HG03354 (cell line): Measurements from ENCODE around the gene DDX55.
"Not testable (repeated sequence)": the region's sequence is repeated elsewhere in the genome, so short reads cannot be mapped to it uniquely, and the experiment has no call there.

Experiments
- ATAC-seq: cut with Tn5 transposase; IDR thresholded peaks from one replicate; pipeline ENCODE4 v1.9.1; 2021; ENCODE audit warnings: mild to moderate bottlenecking; ENCODE audit not compliant: unreplicated experiment, poor library complexity, severe bottlenecking

DDX55 gene, protein sequence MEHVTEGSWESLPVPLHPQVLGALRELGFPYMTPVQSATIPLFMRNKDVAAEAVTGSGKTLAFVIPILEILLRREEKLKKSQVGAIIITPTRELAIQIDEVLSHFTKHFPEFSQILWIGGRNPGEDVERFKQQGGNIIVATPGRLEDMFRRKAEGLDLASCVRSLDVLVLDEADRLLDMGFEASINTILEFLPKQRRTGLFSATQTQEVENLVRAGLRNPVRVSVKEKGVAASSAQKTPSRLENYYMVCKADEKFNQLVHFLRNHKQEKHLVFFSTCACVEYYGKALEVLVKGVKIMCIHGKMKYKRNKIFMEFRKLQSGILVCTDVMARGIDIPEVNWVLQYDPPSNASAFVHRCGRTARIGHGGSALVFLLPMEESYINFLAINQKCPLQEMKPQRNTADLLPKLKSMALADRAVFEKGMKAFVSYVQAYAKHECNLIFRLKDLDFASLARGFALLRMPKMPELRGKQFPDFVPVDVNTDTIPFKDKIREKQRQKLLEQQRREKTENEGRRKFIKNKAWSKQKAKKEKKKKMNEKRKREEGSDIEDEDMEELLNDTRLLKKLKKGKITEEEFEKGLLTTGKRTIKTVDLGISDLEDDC

DNA sequence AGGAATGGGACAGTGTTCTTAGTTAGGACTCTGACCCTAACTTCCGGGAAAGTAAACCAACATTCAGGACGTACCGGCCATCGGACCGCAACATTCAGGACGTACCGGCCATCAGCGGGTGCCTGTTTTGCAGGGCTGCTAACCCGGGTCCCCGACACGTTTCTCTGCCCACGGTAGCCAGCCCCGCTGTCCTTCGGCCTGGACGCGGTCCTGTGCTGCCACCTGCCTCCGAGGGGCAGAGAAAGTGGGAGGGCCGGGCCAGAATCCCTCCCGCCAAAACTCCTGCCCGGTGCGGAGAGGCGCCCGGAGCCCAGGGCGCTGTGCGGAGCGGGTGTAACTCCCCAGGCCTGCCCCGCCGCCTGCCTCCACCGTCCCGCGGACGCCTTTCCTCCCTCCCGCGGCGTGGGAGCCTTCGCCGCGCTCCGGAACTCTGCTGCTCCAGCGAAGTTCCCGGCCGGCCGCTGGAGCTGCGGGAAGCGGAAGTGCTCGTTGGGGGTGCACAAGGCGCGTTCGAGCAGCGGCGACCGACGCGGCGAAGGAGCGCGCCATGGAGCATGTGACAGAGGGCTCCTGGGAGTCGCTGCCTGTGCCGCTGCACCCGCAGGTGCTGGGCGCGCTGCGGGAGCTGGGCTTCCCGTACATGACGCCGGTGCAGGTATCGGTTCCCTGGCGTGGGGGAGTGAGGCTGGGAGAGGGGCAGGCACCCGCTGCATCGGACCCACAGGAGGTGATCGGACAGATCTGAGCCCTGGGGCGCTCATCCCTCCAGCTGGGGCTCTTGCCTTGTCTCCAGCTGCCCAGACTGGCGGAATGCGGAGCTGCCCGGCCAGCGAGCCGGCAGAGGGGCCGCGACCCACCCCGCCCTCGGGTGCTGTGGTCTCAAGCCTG, at the start of gene DDX55:
Gene DDX55, plus strand, starts transcription at position 498 of the 888 bp plus-strand sequence. Its CDS starts 50 bp downstream, at position 548.
- peak; percentile 89 for ATAC-seq

DNA sequence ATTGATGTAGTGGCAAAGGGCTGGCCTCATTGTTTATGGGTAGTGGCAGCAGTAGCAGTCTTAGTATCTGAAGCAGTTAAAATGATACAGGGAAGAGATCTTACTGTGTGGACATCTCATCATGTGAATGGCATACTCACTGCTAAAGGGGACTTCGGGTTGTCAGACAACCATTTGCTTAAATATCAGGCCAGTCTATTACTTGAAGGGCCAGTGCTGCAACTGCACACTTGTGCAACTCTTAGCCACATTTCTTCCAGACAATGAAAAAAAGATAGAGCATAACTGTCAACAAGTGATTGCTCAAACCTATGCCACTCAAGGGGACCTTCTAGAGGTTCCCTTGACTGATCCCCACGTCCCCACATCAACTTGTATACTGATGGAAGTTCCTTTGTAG, 47.8 kb upstream of the DDX55 start:
- ATAC-seq = not testable (repeated sequence)

DNA sequence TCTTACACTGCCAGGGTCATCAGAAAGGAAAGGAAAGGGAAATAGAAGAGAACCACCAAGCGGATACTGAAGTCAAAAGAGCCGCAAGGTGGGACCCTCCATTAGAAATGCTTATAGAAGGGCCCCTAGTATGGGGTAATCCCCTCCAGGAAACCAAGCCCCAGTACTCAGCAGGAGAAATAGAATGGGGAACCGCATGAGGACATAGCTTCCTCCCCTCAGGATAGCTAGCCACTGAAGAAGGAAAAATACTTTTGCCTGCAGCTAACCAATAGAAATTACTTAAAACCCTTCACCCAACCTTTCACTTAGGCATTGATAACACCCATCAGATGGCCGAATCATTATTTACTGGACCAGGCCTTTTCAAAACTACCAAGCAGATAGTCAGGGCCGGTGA, 47.1 kb upstream of the DDX55 start:
- not testable (repeated sequence) for ATAC-seq

- not testable (repeated sequence) for ATAC-seq
These were observed 43.4 kb upstream of the DDX55 start for GRCh38 chr12:123558487-123558886.

GRCh38 chr12:123559468-123559867, 42.4 kb upstream of the DDX55 start:
- no peak for ATAC-seq

DNA sequence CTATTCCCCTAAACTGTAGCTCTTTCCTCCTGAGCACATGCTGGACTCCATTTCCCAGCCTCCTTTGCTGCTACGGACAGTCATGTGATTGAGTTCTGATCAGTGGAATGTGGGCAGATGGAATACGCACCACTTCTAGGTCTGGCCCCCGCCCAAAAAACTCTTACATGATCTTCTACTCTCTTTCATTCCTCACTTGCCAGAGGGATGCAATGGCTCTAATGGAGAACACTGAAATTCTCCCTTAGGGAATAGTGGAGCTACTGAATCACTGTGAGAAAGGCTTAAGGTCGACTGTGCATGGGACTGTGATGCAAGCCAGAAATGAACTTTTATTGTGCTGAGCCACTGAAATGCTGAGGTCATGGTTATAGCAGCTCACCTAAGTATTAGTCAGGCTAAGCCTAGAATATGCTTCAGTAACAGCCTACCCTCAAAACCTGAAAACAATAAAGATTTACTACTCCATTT, 30.5 kb upstream of the DDX55 start:
- ATAC-seq = no peak

- ATAC-seq = no peak
These were observed 29.5 kb upstream of the DDX55 start for GRCh38 chr12:123572391-123572790.

DNA sequence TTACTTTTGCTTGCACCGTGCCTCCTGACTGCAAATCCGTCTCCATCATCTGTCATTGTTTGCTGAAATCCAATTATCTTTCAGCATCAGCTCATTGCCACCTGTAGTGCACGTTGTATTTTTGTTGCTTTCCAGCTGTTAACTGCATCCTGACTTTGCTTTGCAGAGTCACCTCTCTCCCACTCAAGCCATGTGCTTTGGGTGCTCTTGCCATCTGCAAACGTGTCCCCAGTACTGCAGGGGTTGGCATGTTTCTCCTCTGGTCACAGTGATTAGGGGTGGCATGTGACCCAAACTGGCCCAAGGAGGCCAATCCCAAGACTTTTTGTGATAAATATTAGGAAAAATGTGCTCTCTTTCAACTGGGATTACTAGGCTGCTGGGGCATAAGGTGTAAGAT, 28.0 kb upstream of the DDX55 start:
- no peak for ATAC-seq

- no peak for ATAC-seq
These were observed 25.3 kb upstream of the DDX55 start for GRCh38 chr12:123576611-123577010.

DNA sequence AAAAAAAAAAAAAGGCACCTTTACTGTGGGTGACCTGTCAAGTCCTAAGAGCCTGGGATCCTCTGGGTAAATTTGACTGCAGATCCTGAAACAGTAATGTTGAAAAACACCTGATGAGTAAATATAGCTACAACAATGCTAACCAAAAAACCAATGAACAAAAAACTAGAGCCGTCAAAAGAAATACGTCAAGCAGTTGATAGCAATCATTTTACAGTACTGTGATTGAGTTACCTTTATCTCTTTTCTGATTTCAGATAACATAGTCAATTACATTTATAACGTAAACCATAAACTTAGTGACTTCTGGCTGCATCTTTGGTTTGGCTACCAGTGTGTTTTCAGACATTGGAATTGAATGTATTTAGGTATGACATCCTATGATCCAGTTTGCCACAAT, 23.7 kb upstream of the DDX55 start:
- no peak for ATAC-seq

DNA sequence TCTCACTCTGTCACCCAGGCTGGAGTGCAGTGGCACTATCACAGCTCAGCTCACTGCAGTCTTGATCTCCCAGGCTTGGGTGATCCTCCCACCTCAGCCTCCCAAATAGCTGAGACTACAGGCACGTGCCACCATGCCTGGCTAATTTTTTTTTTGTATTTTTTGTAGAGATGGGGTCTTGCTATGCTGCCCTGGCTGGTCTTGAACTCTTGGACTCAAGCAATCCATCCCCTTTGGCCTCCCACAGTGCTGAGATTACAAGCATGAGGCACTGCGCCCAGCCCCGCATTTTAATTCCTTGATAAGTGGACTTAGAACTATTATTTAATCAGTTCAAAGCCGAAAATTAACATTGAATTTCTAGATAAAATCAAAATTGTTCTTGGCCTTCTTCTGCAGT, 23.1 kb upstream of the DDX55 start:
- ATAC-seq = not testable (repeated sequence)

DNA sequence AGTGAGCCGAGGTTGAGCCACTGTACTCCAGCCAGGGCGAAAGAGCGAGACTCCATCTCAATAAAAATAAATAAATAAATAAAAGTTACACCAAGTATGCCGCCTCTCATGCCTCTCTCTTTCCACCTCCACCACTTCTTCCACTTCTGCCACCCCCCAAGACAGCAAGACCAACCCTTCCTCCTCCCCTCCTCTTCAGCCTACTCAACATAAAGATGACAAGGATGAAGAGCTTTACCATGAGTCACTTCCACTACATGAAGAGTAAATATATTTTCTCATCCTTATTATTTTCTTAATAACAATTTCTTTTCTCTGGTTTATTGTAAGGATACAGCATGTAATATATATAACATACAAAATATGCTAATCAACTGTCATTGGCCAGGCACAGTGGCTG, 21.1 kb upstream of the DDX55 start:
- no peak for ATAC-seq

DNA sequence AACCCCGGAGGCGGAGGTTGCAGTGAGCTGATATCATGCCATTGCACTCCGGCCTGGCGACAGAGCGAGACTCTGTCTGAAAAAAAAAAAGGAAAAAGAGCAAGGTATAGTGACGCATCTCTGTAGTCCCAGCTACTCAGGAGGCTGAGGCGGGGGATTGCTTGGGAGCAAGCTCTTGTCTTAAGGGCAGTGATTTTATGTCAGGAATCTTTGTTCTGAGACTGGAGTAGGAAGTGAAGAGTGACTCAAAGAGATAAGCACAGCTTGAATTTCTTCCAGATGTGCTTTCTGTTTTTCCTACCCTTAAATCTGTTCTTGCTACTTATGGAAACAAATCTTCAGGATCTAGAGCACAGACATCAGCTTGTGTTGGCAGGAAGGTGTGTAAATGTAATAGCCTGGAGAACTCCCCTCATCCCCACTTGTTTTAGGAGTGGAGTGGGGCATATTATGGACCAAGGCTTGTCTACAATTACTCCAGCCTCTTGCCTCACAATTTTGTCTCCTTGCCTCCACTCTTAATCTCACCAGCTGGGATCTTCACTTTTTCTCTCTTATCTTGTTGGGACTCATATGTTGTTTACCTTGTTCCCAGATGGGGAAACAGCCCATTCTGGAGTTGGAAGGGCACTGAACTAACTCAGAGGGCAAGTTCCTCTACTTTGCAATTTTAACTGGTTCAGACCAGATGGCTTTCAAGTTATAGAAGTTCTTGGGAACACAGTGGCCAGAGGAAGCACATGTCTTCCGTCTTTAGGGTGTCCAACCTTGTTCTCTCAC, 10.0 kb upstream of the DDX55 start:
- ATAC-seq = no peak

DNA sequence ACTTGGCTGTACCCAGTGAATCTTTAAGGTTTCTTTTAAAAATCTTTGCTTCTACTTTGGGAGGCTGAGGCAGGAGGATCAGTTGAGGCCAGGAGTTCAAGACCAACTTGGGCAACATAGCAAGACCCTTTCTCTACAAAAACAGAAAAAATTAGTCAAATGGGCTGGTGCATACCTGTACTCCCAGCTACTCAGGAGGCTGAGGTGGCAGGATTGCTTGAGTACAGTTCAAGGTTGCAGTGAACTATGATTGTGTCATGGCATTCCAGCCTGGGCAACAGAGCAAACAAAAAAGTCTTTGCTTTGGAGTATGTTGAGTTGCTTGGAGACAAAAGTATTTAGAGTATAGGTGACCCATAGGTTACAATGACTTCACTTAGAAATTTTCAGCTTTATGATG, 6.2 kb upstream of the DDX55 start:
- ATAC-seq = no peak

DNA sequence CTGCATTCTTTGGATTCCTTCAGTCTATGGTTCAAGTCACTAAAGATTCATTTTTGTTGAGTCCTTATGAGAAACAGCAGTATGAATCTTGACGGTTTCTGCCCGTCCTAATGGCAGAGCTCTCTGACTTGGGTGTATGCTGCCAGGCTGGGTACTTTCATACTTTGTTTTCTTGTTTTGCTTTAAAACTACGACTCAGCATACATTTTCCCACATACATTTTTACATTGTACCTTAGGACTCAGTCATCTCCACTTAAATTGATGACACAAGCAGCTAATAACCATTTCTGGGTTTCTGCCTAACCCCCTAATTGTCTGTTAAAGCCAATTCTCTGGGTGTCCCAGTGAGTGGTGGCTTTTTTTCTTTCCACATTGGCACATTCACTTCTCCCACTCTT, 4.8 kb upstream of the DDX55 start:
- no peak for ATAC-seq

DNA sequence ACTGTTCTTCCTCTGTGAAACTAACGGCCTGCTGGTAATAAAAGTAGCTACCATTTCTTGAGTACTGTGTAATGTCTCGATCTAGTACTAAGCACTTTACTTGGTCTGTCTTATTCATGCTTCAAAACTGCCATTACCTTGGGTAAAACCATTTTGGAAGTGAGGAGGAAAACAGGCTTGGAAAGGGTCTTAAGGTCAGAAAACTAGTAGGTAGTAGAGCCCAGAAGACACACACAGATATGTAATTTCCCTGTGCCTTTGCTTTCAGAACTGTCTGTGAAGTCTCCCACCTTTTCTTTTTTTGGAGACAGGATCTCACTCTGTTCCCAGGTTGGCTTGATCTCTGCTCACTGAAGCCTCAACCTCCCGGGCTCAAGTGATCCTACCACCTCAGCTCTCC, 3.4 kb upstream of the DDX55 start:
- ATAC-seq = no peak

GRCh38 chr12:123599310-123599709, 2.6 kb upstream of the DDX55 start:
- no peak for ATAC-seq

GRCh38 chr12:123599721-123600120, 2.2 kb upstream of the DDX55 start:
- no peak for ATAC-seq

DNA sequence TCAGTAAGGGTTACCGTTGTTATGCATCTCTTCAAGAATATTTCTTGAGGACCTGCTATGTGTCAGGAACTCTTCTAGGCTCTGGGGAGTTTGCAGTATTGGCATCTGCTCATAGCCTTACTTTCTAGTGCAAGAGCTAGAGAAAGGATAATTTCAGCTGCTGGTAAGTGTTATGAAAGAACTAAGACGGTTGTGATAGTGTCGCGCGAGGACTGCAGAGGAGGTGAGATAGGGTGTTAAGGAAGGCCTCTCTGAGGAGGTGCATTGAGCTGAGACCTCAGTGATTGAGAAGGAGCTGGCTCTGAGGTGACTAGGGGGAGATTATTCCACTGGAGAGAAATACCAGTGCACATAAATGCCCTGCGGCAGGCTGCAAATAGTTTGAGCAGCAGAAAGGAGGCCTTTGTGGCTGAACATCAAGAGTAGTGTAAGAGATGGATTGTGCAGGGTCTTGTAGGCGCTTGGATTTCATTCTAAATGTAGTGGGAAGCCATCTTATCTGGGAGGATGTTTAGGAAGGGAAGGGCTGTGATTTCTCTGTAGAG, 824 bp downstream of the DDX55 start:
- peak; percentile 13 for ATAC-seq
